Gastrocnemius medialis (tissue), 4 donors: Measurements from ENCODE around the gene RFC3. TPM values are rescaled to one million over a fixed set of nuclear protein-coding genes. Genes with fewer than 3 reads are reported as not detected.

Experiments
- ATAC-seq, 2 donors: fragments of 150-250 bp; one replicate each; pipeline ENCODE4 v1.9.1; 2016
- DNase-seq, 2 donors: peaks; one replicate each; pipeline ENCODE4 v3.0.0-alpha.2; 2019
- H3K27ac ChIP-seq, 4 donors: fragments of 200-600 bp; sonication (generic); 1 replicate in 1 of 4; 2 replicates in 3 of 4; pipeline ENCODE4 v1.5.1; 2016 to 2018; ENCODE audit warnings: mild to moderate bottlenecking in 2 of 4, moderate library complexity in 1 of 4
- H3K27me3 ChIP-seq, 3 donors: fragments of 200-600 bp; sonication (generic) in 2 of 3; 1 replicate in 1 of 3; 2 replicates in 2 of 3; pipeline versions ENCODE4 v1.5.1 to v1.6.0; 2016 to 2019; ENCODE audit warnings: mild to moderate bottlenecking in 1 of 3, moderate library complexity in 1 of 3
- H3K36me3 ChIP-seq, 2 donors: fragments of 200-600 bp; sonication (generic) in 1 of 2; one replicate each; pipeline ENCODE4 v1.5.1; 2017 to 2018
- H3K4me1 ChIP-seq, 2 donors: fragments of 200-600 bp; sonication (generic) in 1 of 2; one replicate each; pipeline ENCODE4 v1.5.1; 2016 to 2017; ENCODE audit warnings: mild to moderate bottlenecking in 2 of 2
- H3K4me3 ChIP-seq, 4 donors: fragments of 200-600 bp; sonication (generic) in 3 of 4; 1 replicate in 1 of 4; 2 replicates in 3 of 4; pipeline ENCODE4 v1.5.1; 2016 to 2019; ENCODE audit warnings: mild to moderate bottlenecking in 2 of 4
- H3K9me3 ChIP-seq, 3 donors: fragments of 200-600 bp; sonication (generic) in 2 of 3; 1 replicate in 1 of 3; 2 replicates in 2 of 3; pipeline ENCODE4 v1.5.1; 2016 to 2019
- POLR2A ChIP-seq, 2 donors: fragments of 450-650 bp; IDR thresholded peaks; one replicate each; pipeline ENCODE4 v1.6.1; 2017; ENCODE audit warnings: antibody characterized with exemption in 2 of 2, mild to moderate bottlenecking in 2 of 2, moderate library complexity in 2 of 2
- in situ Hi-C, 4 donors: fragments of 200-750 bp; cut with MboI; loops; one replicate each; pipeline versions ENCODE4 v1.15.0 to v1.8.0; 2017; ENCODE audit warnings: low sequenced_read_pairs in 4 of 4
- intact Hi-C: fragments of 100-400 bp; cut with DNase I; formaldehyde crosslinking; loops from one replicate; pipeline ENCODE4 v1.15.1; 2023; ENCODE audit warnings: low total_unique reads
- total RNA-seq, 4 donors: library from RNA; depleted of rRNA; stranded (reverse); fragments of >200 nt; gene quantifications; one replicate each; pipeline versions ENCODE4 v1.1.0 to v1.2.3, GENCODE V29; 2016
- TF ChIP-seq, protein P1 (sequence below), 5 experiments: fragments of 450-650 bp in 3 of 5; fragments of 200-600 bp in 2 of 5; sonication (generic) in 2 of 5; IDR thresholded peaks in 4 of 5; conservative IDR thresholded peaks in 1 of 5; 1 replicate in 4 of 5; 2 replicates in 1 of 5; pipeline ENCODE4 v1.5.1; 2016 to 2019; ENCODE audit warnings: antibody characterized with exemption in 5 of 5, mild to moderate bottlenecking in 3 of 5, moderate library complexity in 3 of 5

Gene RFC3
- total RNA-seq, 4 donors from 2014 or later, result 2.2 to 5.6 (median 3.7) TPM

DNA sequence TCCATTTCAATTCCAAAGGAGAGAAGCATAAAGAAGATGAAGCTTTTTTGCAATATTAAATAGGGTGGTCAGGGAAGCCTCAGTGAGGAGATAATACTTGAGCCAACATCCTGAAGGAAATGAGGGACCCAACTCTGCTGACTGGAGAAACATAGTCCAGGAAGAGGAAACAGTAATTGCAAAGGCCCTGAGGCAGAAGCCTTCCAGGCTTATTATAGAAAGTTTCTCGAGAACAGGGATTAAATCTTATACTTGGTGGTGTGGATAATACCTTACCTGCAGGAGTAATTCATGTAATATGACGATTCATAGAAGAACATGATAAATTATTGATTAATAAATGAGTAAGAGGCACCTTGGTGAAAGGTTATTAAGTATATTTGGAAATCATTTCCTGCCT lies 1.0 kb upstream of the RFC3 start:
- TF ChIP-seq, protein P1, sequence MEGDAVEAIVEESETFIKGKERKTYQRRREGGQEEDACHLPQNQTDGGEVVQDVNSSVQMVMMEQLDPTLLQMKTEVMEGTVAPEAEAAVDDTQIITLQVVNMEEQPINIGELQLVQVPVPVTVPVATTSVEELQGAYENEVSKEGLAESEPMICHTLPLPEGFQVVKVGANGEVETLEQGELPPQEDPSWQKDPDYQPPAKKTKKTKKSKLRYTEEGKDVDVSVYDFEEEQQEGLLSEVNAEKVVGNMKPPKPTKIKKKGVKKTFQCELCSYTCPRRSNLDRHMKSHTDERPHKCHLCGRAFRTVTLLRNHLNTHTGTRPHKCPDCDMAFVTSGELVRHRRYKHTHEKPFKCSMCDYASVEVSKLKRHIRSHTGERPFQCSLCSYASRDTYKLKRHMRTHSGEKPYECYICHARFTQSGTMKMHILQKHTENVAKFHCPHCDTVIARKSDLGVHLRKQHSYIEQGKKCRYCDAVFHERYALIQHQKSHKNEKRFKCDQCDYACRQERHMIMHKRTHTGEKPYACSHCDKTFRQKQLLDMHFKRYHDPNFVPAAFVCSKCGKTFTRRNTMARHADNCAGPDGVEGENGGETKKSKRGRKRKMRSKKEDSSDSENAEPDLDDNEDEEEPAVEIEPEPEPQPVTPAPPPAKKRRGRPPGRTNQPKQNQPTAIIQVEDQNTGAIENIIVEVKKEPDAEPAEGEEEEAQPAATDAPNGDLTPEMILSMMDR (IDR thresholded peaks at IDR 0.05 in 4 of 5, conservative IDR thresholded peaks at IDR 0.05 in 1 of 5), result no peak
- no peak for TF ChIP-seq POLR2A (IDR thresholded peaks at IDR 0.05)
- H3K4me3 ChIP-seq, result peak overlapping the region in 1 of 4 donors; percentile 94
- H3K27ac ChIP-seq, result no peak overlapping the region
- intact Hi-C loops, result no loop called here
- H3K4me1 ChIP-seq, result peaks cover 3 to 5% of the 10 kb centered on the region in 2 donors
- ATAC-seq, result no peak
- in situ Hi-C loops, result no loop called here
- no peaks in the 10 kb centered on the region for H3K9me3 ChIP-seq
- H3K27me3 ChIP-seq, result no peaks in the 10 kb centered on the region
- no peaks in the 10 kb centered on the region for H3K36me3 ChIP-seq
- no peak for DNase-seq

DNA sequence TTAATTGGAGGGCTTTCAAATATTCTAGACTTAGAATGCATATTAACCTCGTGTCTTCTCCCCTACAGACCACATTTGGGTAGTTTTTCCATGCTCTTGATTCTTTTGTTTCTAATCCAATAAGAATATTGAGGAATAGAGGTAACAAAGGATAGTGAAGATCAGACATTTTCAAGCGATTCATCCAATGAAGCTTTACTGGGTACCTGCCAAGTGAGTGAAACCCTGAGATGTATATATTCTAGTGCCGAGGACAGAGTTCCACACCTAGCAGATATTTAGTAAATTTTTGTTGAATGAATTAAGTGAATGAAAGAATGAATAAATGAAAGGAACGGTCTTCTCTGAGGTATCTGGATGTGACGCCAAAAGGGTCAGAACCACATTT lies 442 bp upstream of the RFC3 start:
- ATAC-seq, result peak in 1 of 2 donors; percentile 6
- in situ Hi-C loops (no loop called here), intact Hi-C loops (no loop called here)
- Histone ChIP-seq H3K27me3 (no peaks in the 10 kb centered on the region), H3K4me1 (peaks cover 3 to 5% of the 10 kb centered on the region in 2 donors), H3K36me3 (no peaks in the 10 kb centered on the region), H3K27ac (peak overlapping the region; percentile 61 to 73 (median 71)), H3K4me3 (peak overlapping the region; percentile 75 to 94 (median 86)), H3K9me3 (no peaks in the 10 kb centered on the region)
- DNase-seq, result no peak
- no peak for TF ChIP-seq POLR2A (IDR thresholded peaks at IDR 0.05)
- TF ChIP-seq, protein P1 (IDR thresholded peaks at IDR 0.05 in 4 of 5, conservative IDR thresholded peaks at IDR 0.05 in 1 of 5), result no peak

DNA sequence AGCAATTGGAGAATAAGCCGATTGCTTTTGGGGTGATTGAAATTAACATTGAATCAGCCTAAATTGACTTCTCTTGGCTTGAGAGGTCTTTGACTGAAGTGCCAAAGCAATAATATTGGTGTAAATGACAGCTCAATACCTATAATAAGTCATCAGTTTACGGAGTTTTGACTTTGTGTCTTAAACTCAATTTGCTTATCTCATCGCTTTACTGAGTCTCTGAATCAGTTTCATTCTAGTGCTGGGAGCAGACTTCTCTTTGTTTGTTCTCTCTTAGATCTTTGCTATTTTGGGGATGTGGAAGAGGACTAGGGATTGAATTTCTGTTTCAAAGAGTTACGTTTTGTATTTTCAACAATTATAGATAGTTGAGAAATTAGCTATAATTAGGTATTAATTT lies 7.1 kb downstream of the RFC3 start:
- intact Hi-C loops (no loop called here), in situ Hi-C loops (no loop called here)
- no peaks in the 10 kb centered on the region for H3K36me3 ChIP-seq
- TF ChIP-seq, protein P1 (IDR thresholded peaks at IDR 0.05 in 4 of 5, conservative IDR thresholded peaks at IDR 0.05 in 1 of 5), result no peak
- TF ChIP-seq POLR2A (IDR thresholded peaks at IDR 0.05), result no peak
- DNase-seq (no peak), ATAC-seq (no peak)
- H3K9me3 ChIP-seq, result no peaks in the 10 kb centered on the region
- no peaks in the 10 kb centered on the region for H3K27me3 ChIP-seq
- H3K4me1 ChIP-seq, result no peaks in the 10 kb centered on the region
- no peak overlapping the region for H3K27ac ChIP-seq
- no peak overlapping the region for H3K4me3 ChIP-seq

DNA sequence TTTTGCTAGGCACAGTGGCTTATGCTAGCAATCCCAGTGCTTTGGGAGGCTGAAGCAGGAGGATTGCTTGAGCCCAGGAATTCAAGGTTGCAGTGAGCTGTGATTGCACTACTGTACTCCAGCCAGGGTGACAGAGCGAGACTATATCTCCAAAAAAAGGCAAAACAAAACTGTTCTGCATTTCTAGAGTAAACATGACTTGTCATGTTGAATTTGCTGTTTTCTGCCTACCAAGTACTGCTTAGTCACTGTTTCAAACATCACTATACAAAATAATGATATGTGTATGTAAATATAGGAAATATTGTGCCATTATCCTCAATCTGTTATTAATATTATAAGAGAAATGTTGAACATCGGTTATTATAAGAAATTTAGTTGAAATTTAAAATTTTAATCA lies 9.2 kb downstream of the RFC3 start:
- no peaks in the 10 kb centered on the region for H3K27me3 ChIP-seq
- no peak for DNase-seq
- TF ChIP-seq, protein P1 (IDR thresholded peaks at IDR 0.05 in 4 of 5, conservative IDR thresholded peaks at IDR 0.05 in 1 of 5), result no peak
- no peak for TF ChIP-seq POLR2A (IDR thresholded peaks at IDR 0.05)
- H3K36me3 ChIP-seq, result peaks cover 0 to 17% of the 10 kb centered on the region in 2 donors
- H3K4me1 ChIP-seq, result no peaks in the 10 kb centered on the region
- in situ Hi-C loops (no loop called here), intact Hi-C loops (no loop called here)
- H3K27ac ChIP-seq, result no peak overlapping the region
- no peak for ATAC-seq
- no peak overlapping the region for H3K4me3 ChIP-seq
- H3K9me3 ChIP-seq, result no peaks in the 10 kb centered on the region
